ENCODE data around the gene PHF20. TPM values are rescaled to one million over a fixed set of nuclear protein-coding genes. Genes with fewer than 3 reads are reported as not detected.
"Not testable (repeated sequence)": the region's sequence is repeated elsewhere in the genome, so short reads cannot be mapped to it uniquely, and the experiment has no call there.

The PHF20 gene
- 11.4 TPM for total RNA-seq

GRCh38 chr20:35771689-35772562 lies at the start of gene PHF20:
Gene PHF20, plus strand, starts transcription at chr20:35772015. Its CDS starts 29,508 bp downstream, at chr20:35801523.
- peak; percentile 99 for DNase-seq (ENCODE audit: low spot score)
- peak; percentile 90 for ATAC-seq

GRCh38 chr20:35723275-35723639 lies 48.6 kb upstream of the PHF20 start:
- DNase-seq (ENCODE audit: low spot score); ATAC-seq: not testable (repeated sequence)

- DNase-seq (ENCODE audit: low spot score); ATAC-seq: not testable (repeated sequence)
Measured at GRCh38 chr20:35723652-35724320, 48.0 kb upstream of the PHF20 start.

GRCh38 chr20:35724321-35725230 lies 47.2 kb upstream of the PHF20 start:
- ATAC-seq: no peak
- no peak for DNase-seq (ENCODE audit: low spot score)

GRCh38 chr20:35726842-35727711 lies 44.7 kb upstream of the PHF20 start:
- DNase-seq (ENCODE audit: low spot score) (no peak), ATAC-seq (no peak)

- ATAC-seq (peak; percentile 11), DNase-seq (ENCODE audit: low spot score) (no peak)
Measured at GRCh38 chr20:35729283-35729807, 42.5 kb upstream of the PHF20 start.

GRCh38 chr20:35729836-35730582 lies 41.8 kb upstream of the PHF20 start:
- no peak for DNase-seq (ENCODE audit: low spot score)
- ATAC-seq: no peak

- DNase-seq (ENCODE audit: low spot score) (no peak), ATAC-seq (no peak)
Measured at GRCh38 chr20:35730583-35731468, 41.0 kb upstream of the PHF20 start.

GRCh38 chr20:35731469-35731788 lies 40.4 kb upstream of the PHF20 start:
- ATAC-seq (no peak), DNase-seq (ENCODE audit: low spot score) (no peak)

- DNase-seq (ENCODE audit: low spot score) (no peak), ATAC-seq (no peak)
Measured at GRCh38 chr20:35731862-35732643, 39.8 kb upstream of the PHF20 start.

- DNase-seq (ENCODE audit: low spot score) (no peak), ATAC-seq (no peak)
Measured at GRCh38 chr20:35732644-35732982, 39.2 kb upstream of the PHF20 start.

- ATAC-seq (no peak), DNase-seq (ENCODE audit: low spot score) (no peak)
Measured at GRCh38 chr20:35734374-35734773, 37.4 kb upstream of the PHF20 start.

GRCh38 chr20:35734777-35735649 lies 36.8 kb upstream of the PHF20 start:
- no peak for DNase-seq (ENCODE audit: low spot score)
- no peak for ATAC-seq

GRCh38 chr20:35735826-35736470 lies 35.9 kb upstream of the PHF20 start:
- ATAC-seq (no peak), DNase-seq (ENCODE audit: low spot score) (no peak)

GRCh38 chr20:35737865-35738333 lies 33.9 kb upstream of the PHF20 start:
- DNase-seq (ENCODE audit: low spot score) (no peak), ATAC-seq (no peak)
